ENCODE results near the gene STK38. TPM values are rescaled to one million over a fixed set of nuclear protein-coding genes. Genes with fewer than 3 reads are reported as not detected.

STK38 gene
- total and polyA plus RNA-seq, 2 of the 13 experiments (the other 11 are each of a cell fraction or from before 2014, with no cell fraction given) = 10.3 to 20.7 TPM

DNA sequence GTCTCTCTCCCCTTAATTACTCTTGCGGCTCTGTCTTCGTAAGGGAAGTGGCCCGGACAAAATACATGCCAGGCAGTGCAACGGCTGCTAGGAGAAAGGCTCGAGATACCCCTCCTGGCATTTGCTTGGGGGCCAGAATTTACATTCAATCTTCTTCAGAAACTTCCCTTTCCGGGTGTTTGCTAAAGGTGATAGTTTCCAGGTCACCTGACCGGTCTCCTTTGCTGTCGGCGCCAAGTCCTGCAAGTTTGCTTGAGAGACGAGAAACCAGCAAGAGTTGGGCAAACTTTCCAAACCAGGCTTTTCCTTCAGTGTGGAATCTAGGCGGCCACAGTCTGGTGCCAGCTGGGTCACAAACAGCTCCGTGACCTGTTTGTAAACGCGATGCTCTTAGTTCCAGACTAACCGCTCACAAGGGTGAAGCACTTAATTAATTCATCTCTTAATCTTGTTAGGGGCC, 46.3 kb upstream of the STK38 start (continued):
- TF ChIP-seq, protein P1, sequence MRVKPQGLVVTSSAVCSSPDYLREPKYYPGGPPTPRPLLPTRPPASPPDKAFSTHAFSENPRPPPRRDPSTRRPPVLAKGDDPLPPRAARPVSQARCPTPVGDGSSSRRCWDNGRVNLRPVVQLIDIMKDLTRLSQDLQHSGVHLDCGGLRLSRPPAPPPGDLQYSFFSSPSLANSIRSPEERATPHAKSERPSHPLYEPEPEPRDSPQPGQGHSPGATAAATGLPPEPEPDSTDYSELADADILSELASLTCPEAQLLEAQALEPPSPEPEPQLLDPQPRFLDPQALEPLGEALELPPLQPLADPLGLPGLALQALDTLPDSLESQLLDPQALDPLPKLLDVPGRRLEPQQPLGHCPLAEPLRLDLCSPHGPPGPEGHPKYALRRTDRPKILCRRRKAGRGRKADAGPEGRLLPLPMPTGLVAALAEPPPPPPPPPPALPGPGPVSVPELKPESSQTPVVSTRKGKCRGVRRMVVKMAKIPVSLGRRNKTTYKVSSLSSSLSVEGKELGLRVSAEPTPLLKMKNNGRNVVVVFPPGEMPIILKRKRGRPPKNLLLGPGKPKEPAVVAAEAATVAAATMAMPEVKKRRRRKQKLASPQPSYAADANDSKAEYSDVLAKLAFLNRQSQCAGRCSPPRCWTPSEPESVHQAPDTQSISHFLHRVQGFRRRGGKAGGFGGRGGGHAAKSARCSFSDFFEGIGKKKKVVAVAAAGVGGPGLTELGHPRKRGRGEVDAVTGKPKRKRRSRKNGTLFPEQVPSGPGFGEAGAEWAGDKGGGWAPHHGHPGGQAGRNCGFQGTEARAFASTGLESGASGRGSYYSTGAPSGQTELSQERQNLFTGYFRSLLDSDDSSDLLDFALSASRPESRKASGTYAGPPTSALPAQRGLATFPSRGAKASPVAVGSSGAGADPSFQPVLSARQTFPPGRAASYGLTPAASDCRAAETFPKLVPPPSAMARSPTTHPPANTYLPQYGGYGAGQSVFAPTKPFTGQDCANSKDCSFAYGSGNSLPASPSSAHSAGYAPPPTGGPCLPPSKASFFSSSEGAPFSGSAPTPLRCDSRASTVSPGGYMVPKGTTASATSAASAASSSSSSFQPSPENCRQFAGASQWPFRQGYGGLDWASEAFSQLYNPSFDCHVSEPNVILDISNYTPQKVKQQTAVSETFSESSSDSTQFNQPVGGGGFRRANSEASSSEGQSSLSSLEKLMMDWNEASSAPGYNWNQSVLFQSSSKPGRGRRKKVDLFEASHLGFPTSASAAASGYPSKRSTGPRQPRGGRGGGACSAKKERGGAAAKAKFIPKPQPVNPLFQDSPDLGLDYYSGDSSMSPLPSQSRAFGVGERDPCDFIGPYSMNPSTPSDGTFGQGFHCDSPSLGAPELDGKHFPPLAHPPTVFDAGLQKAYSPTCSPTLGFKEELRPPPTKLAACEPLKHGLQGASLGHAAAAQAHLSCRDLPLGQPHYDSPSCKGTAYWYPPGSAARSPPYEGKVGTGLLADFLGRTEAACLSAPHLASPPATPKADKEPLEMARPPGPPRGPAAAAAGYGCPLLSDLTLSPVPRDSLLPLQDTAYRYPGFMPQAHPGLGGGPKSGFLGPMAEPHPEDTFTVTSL (CRISPR knock-in tag; IDR thresholded peaks at IDR 0.05; ENCODE audit: borderline replicate concordance) = peak; percentile 16; the same call in 1 of the 2 replicates
- TF ChIP-seq SNRNP70 (IDR thresholded peaks at IDR 0.05; ENCODE audit: low read depth, low read length) (no peak), ZNF484 (CRISPR knock-in tag; IDR thresholded peaks at IDR 0.05; ENCODE audit: borderline replicate concordance, low read depth) (0 out of 2 replicates have a peak, but pooled peaks have one; percentile 54), EEA1 (CRISPR knock-in tag; IDR thresholded peaks at IDR 0.05; ENCODE audit: borderline replicate concordance) (no peak), BCL6 (CRISPR knock-in tag; IDR thresholded peaks at IDR 0.05) (no peak), TEAD3 (CRISPR knock-in tag; optimal IDR thresholded peaks at IDR 0.05; ENCODE audit: borderline replicate concordance) (peak; percentile 22)
- TF ChIP-seq, protein P2, sequence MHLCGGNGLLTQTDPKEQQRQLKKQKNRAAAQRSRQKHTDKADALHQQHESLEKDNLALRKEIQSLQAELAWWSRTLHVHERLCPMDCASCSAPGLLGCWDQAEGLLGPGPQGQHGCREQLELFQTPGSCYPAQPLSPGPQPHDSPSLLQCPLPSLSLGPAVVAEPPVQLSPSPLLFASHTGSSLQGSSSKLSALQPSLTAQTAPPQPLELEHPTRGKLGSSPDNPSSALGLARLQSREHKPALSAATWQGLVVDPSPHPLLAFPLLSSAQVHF (CRISPR knock-in tag; IDR thresholded peaks at IDR 0.05) = no peak
